ENCODE data around the gene RBM33.

- TF ChIP-seq CTCF (IDR thresholded peaks at IDR 0.05), result no peak
- no peak for TF ChIP-seq REST (IDR thresholded peaks at IDR 0.05; ENCODE audit: insufficient read depth in 1 of 2, low read depth in 2 of 2, low read length in 1 of 2)
- no peak for TF ChIP-seq POLR2AphosphoS5 (IDR thresholded peaks at IDR 0.05; ENCODE audit: low read depth, low read length)
These were observed 174.3 kb downstream of the RBM33 start for GRCh38 chr7:155818820-155819168.
